HepG2 (cell line): ENCODE measurements around the gene COL9A2. TPM values are rescaled to one million over a fixed set of nuclear protein-coding genes. Genes with fewer than 3 reads are reported as not detected.

Experiments
- JUN ChIP-seq: sonication (generic); formaldehyde crosslinking; IDR thresholded peaks from 2 replicates; pipeline ENCODE4 v1.4.0; 2020; ENCODE audit warnings: mild to moderate bottlenecking, missing genetic modification reagents
- MTA1 ChIP-seq: sonication (generic); formaldehyde crosslinking; IDR thresholded peaks from 2 replicates; pipeline ENCODE4 v1.4.0; 2020; ENCODE audit warnings: missing genetic modification reagents, mild to moderate bottlenecking, borderline replicate concordance
- SALL1 ChIP-seq: sonication (generic); formaldehyde crosslinking; IDR thresholded peaks from 2 replicates; pipeline ENCODE4 v1.8.0; 2022; ENCODE audit warnings: mild to moderate bottlenecking, missing genetic modification reagents
- SKI ChIP-seq: fragments of 450-650 bp; IDR thresholded peaks from one replicate; pipeline ENCODE4 v1.6.1; 2018; ENCODE audit warnings: mild to moderate bottlenecking; ENCODE audit not compliant: partially characterized antibody
- SP2 ChIP-seq: sonication (generic); formaldehyde crosslinking; IDR thresholded peaks from 2 replicates; pipeline ENCODE4 v1.5.1; 2020; ENCODE audit warnings: mild to moderate bottlenecking, missing genetic modification reagents
- WIZ ChIP-seq: sonication (generic); formaldehyde crosslinking; IDR thresholded peaks from 2 replicates; pipeline ENCODE4 v1.5.1; 2020; ENCODE audit warnings: mild to moderate bottlenecking, missing genetic modification reagents
- ZIK1 ChIP-seq: sonication (generic); formaldehyde crosslinking; IDR thresholded peaks from 2 replicates; pipeline ENCODE4 v1.5.0; 2020; ENCODE audit warnings: mild to moderate bottlenecking, low read depth, missing genetic modification reagents, borderline replicate concordance
- ZNF235 ChIP-seq: sonication (generic); formaldehyde crosslinking; IDR thresholded peaks from 2 replicates; pipeline ENCODE4 v1.8.1; 2023; ENCODE audit warnings: mild to moderate bottlenecking, missing genetic modification reagents, borderline replicate concordance
- ZNF569 ChIP-seq: sonication (generic); formaldehyde crosslinking; IDR thresholded peaks from 2 replicates; pipeline ENCODE4 v1.5.0; 2020; ENCODE audit warnings: mild to moderate bottlenecking, missing genetic modification reagents, moderate library complexity, borderline replicate concordance
- ZNF777 ChIP-seq: sonication (generic); formaldehyde crosslinking; IDR thresholded peaks from 2 replicates; pipeline ENCODE4 v1.4.0; 2020; ENCODE audit warnings: missing genetic modification reagents
- ZNF841 ChIP-seq: sonication (generic); formaldehyde crosslinking; IDR thresholded peaks from 2 replicates; pipeline ENCODE4 v1.8.1; 2023; ENCODE audit warnings: missing genetic modification reagents, borderline replicate concordance
- ZSCAN30 ChIP-seq: sonication (generic); formaldehyde crosslinking; IDR thresholded peaks from 2 replicates; pipeline ENCODE4 v1.5.0; 2020; ENCODE audit warnings: mild to moderate bottlenecking, missing genetic modification reagents
- polyA plus RNA-seq, 8 experiments: library from polyadenylated mRNA; depleted of rRNA in 3 of 8; stranded (reverse) in 7 of 8; unstranded in 1 of 8; fragments of >200 nt; fragmentation: Illumina TruSeq in 4 of 8; extraction: Trizol in 4 of 8; gene quantifications; 2 replicates each; pipeline versions ENCODE4 v1.2.1 to v1.2.3, GENCODE V29; 2011 to 2016; ENCODE audit warnings: low read depth in 4 of 8, missing spikeins in 1 of 8, mixed read lengths in 1 of 8; ENCODE audit not compliant: insufficient read depth in 1 of 8
- total RNA-seq, 5 experiments: library from RNA; depleted of rRNA; stranded (reverse); fragments of >200 nt; fragmentation: Illumina TruSeq; extraction: Trizol; gene quantifications; 2 replicates each; pipeline ENCODE4 v1.2.3, GENCODE V29; 2016; ENCODE audit warnings: low read depth in 1 of 5
- TF ChIP-seq, protein P1 (sequence below): sonication (generic); formaldehyde crosslinking; conservative IDR thresholded peaks from 2 replicates; pipeline ENCODE4 v1.4.0; 2020; ENCODE audit warnings: mild to moderate bottlenecking, missing genetic modification reagents, moderate library complexity
- TF ChIP-seq, protein P2 (sequence below): sonication (generic); formaldehyde crosslinking; IDR thresholded peaks from 2 replicates; pipeline ENCODE4 v1.5.0; 2020; ENCODE audit warnings: missing genetic modification reagents
- TF ChIP-seq, protein P3 (sequence below): sonication (generic); formaldehyde crosslinking; IDR thresholded peaks from 2 replicates; pipeline ENCODE4 v1.4.0; 2020; ENCODE audit warnings: missing genetic modification reagents, borderline replicate concordance
- TF ChIP-seq, protein P4 (sequence below): sonication (generic); formaldehyde crosslinking; IDR thresholded peaks from 2 replicates; pipeline ENCODE4 v1.4.0; 2020; ENCODE audit warnings: missing genetic modification reagents

COL9A2 gene
- total and polyA plus RNA-seq, 2 of the 13 experiments (the other 11 are each of a cell fraction or from before 2014, with no cell fraction given): 20.2 to 26.9 TPM

DNA sequence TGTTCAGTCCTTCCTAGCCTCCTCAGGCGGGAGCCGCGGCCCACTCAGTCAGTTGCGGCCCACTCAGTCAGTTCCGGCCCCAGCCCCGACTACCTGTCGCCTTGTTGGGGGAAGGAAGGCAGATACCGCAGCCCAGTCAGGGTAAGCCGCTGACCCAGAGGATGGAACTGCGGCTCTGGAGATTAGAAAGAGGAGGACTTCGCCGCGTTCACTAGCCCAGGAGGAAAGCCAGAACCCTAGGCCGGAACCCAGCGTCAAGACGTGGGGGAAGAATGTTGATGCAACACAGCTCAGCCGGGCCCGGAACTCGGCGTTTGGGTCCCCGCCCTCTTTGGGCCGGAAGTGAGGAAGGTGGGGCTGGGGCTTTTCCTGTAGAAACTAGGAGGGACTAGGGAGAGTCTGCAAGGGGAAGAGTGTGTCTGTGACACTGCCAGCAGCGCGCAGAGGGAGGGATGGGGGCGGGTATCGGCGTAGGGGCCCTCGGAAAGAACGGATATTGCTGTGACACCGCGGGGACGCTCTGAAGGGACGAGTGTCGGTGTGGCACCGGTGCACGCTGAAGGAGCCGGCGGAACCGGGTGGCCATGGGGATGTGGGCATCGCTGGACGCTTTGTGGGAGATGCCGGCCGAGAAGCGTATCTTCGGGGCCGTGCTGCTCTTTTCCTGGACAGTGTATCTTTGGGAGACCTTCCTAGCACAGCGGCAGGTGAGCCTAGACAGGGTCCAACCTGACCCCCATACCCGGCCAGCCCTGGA lies 59.2 kb downstream of the COL9A2 start, which contains the start of gene ZMPSTE24 (continued):
- TF ChIP-seq, protein P1, sequence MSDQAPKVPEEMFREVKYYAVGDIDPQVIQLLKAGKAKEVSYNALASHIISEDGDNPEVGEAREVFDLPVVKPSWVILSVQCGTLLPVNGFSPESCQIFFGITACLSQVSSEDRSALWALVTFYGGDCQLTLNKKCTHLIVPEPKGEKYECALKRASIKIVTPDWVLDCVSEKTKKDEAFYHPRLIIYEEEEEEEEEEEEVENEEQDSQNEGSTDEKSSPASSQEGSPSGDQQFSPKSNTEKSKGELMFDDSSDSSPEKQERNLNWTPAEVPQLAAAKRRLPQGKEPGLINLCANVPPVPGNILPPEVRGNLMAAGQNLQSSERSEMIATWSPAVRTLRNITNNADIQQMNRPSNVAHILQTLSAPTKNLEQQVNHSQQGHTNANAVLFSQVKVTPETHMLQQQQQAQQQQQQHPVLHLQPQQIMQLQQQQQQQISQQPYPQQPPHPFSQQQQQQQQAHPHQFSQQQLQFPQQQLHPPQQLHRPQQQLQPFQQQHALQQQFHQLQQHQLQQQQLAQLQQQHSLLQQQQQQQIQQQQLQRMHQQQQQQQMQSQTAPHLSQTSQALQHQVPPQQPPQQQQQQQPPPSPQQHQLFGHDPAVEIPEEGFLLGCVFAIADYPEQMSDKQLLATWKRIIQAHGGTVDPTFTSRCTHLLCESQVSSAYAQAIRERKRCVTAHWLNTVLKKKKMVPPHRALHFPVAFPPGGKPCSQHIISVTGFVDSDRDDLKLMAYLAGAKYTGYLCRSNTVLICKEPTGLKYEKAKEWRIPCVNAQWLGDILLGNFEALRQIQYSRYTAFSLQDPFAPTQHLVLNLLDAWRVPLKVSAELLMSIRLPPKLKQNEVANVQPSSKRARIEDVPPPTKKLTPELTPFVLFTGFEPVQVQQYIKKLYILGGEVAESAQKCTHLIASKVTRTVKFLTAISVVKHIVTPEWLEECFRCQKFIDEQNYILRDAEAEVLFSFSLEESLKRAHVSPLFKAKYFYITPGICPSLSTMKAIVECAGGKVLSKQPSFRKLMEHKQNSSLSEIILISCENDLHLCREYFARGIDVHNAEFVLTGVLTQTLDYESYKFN (CRISPR knock-in tag): peak; percentile 64
- TF ChIP-seq ZNF841 (CRISPR knock-in tag) (no peak), SKI (no peak), SP2 (peak; percentile 64), SALL1 (peak; percentile 86; the same call in 1 of the 2 replicates), ZSCAN30 (CRISPR knock-in tag) (peak; percentile 64; the same call in 1 of the 2 replicates), JUN (CRISPR knock-in tag) (peak; percentile 72; the same call in 1 of the 2 replicates), MTA1 (CRISPR knock-in tag) (peak; percentile 96), ZNF777 (CRISPR knock-in tag) (no peak), ZNF235 (CRISPR knock-in tag) (peak; percentile 93), ZNF569 (no peak), ZIK1 (CRISPR knock-in tag) (no peak), WIZ (CRISPR knock-in tag) (peak; percentile 18; the same call in 1 of the 2 replicates)
- TF ChIP-seq, protein P2, sequence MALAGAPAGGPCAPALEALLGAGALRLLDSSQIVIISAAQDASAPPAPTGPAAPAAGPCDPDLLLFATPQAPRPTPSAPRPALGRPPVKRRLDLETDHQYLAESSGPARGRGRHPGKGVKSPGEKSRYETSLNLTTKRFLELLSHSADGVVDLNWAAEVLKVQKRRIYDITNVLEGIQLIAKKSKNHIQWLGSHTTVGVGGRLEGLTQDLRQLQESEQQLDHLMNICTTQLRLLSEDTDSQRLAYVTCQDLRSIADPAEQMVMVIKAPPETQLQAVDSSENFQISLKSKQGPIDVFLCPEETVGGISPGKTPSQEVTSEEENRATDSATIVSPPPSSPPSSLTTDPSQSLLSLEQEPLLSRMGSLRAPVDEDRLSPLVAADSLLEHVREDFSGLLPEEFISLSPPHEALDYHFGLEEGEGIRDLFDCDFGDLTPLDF: no peak
- TF ChIP-seq, protein P3, sequence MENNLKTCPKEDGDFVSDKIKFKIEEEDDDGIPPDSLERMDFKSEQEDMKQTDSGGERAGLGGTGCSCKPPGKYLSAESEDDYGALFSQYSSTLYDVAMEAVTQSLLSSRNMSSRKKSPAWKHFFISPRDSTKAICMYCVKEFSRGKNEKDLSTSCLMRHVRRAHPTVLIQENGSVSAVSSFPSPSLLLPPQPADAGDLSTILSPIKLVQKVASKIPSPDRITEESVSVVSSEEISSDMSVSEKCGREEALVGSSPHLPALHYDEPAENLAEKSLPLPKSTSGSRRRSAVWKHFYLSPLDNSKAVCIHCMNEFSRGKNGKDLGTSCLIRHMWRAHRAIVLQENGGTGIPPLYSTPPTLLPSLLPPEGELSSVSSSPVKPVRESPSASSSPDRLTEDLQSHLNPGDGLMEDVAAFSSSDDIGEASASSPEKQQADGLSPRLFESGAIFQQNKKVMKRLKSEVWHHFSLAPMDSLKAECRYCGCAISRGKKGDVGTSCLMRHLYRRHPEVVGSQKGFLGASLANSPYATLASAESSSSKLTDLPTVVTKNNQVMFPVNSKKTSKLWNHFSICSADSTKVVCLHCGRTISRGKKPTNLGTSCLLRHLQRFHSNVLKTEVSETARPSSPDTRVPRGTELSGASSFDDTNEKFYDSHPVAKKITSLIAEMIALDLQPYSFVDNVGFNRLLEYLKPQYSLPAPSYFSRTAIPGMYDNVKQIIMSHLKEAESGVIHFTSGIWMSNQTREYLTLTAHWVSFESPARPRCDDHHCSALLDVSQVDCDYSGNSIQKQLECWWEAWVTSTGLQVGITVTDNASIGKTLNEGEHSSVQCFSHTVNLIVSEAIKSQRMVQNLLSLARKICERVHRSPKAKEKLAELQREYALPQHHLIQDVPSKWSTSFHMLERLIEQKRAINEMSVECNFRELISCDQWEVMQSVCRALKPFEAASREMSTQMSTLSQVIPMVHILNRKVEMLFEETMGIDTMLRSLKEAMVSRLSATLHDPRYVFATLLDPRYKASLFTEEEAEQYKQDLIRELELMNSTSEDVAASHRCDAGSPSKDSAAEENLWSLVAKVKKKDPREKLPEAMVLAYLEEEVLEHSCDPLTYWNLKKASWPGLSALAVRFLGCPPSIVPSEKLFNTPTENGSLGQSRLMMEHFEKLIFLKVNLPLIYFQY (CRISPR knock-in tag): peak; percentile 96
- TF ChIP-seq, protein P4, sequence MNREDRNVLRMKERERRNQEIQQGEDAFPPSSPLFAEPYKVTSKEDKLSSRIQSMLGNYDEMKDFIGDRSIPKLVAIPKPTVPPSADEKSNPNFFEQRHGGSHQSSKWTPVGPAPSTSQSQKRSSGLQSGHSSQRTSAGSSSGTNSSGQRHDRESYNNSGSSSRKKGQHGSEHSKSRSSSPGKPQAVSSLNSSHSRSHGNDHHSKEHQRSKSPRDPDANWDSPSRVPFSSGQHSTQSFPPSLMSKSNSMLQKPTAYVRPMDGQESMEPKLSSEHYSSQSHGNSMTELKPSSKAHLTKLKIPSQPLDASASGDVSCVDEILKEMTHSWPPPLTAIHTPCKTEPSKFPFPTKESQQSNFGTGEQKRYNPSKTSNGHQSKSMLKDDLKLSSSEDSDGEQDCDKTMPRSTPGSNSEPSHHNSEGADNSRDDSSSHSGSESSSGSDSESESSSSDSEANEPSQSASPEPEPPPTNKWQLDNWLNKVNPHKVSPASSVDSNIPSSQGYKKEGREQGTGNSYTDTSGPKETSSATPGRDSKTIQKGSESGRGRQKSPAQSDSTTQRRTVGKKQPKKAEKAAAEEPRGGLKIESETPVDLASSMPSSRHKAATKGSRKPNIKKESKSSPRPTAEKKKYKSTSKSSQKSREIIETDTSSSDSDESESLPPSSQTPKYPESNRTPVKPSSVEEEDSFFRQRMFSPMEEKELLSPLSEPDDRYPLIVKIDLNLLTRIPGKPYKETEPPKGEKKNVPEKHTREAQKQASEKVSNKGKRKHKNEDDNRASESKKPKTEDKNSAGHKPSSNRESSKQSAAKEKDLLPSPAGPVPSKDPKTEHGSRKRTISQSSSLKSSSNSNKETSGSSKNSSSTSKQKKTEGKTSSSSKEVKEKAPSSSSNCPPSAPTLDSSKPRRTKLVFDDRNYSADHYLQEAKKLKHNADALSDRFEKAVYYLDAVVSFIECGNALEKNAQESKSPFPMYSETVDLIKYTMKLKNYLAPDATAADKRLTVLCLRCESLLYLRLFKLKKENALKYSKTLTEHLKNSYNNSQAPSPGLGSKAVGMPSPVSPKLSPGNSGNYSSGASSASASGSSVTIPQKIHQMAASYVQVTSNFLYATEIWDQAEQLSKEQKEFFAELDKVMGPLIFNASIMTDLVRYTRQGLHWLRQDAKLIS (CRISPR knock-in tag): 0 out of 2 replicates have a peak, but pooled peaks have one; percentile 24
